HTERT RPE-1 (cell line): ENCODE measurements around the gene ITGAL.
"Not testable (repeated sequence)": the region's sequence is repeated elsewhere in the genome, so short reads cannot be mapped to it uniquely, and the experiment has no call there.

Source experiments
- in situ Hi-C: fragments of 300-500 bp; cut with MboI; formaldehyde crosslinking; loops from 4 replicates; pipeline ENCODE4 v1.14.3; 2020; ENCODE audit warnings: low sequenced_read_pairs

Gene ITGAL

DNA sequence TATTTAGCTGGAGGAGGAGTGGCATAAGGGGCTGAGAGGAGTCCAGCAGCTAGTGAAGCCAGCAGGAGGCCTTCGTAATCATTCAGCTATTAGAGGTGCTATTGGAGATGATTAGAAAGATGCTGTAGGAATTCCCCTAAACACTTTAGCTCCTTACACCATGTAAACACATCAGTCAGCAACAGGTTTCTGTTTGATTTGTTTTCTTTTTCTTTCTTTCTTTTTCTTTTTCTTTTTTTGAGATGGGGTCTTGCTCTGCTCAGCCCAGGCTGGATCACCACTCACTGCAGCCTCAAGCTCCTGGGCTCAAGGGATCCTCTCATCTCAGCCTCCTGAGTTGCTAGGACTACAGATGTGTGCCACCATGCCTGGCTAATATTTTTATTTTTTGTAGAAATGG is 16.2 kb upstream of the ITGAL start:
- in situ Hi-C loops, result no loop called here

GRCh38 chr16:30457256-30457655 is 15.3 kb upstream of the ITGAL start:
- in situ Hi-C loops, result no loop called here

DNA sequence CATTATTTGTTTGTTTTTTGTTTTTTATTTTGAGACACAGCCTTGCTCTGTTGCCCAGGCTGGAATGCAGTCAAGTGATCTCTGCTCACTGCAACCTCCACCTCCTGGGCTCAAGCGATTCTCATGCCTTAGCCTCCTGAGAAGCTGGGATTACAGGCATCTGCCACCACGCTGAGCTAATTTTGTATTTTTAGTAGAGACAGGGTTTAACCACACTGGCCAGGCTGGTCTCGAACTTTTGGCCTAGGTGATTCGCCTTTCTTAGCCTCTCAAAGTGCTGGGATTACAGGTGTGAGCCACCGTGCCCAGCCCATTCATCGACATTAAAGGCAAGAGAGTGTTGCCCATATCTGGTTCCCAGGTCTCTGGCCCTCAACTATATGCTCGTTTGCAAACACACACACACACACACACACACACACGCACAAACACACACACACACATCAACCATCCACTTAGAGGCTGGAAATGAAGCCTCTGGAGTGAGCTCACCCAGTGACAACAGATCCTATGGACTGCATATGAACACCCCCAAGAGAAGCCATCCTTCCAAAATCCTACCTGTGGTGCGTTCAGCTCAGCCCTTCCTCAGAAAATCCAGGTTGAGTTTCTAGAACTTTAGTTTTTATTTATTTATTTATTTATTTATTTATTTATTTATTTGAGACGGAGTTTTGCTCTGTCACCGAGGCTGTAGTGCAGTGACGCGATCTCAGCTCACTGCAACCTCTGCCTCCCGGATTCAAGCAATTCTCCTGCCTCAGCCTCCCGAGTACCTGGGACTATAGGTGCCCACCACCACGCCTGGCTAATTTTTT is 14.6 kb upstream of the ITGAL start:
- in situ Hi-C loops, result no loop called here

DNA sequence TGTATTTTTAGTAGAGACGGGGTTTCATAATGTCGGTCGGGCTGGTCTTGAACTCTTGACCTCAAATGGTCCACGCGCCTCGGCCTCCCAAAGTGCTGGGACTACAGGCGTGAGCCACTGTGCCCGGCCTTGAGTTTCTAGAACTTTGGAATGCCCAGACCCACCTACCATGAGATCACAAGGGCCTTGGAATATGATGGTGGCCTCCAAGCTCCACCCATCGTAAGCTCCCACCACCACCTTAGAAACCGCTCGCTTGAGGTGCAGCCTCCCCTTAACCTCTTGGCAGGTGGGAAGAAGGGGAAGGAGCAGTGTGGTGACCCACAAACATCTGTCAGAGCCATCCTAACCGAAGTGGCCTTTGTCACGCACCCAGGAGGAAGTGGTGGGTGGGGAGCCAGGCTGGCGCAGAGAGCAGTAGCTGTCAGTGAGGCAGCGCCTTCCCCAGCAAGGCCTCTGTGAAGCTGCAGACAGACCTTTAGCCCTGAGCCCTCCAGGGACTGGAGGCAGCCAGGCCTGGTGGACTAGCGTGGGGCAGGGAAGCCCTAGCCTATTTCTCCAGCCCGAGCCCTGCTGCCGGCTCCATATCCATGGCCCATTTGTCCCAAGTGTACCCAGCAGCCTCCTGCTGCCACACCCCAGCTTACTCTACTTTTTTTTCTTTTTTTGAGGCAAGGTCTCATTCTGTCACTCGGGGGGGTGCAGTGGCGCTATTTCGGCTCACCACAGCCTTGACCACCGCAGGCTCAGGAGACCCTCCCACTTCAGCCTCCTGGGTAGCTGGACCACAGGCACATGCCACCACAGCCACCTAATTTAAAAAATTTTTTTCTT is 13.8 kb upstream of the ITGAL start:
- in situ Hi-C loops, result no loop called here

GRCh38 chr16:30459456-30459855 is 13.1 kb upstream of the ITGAL start:
- in situ Hi-C loops, result no loop called here

DNA sequence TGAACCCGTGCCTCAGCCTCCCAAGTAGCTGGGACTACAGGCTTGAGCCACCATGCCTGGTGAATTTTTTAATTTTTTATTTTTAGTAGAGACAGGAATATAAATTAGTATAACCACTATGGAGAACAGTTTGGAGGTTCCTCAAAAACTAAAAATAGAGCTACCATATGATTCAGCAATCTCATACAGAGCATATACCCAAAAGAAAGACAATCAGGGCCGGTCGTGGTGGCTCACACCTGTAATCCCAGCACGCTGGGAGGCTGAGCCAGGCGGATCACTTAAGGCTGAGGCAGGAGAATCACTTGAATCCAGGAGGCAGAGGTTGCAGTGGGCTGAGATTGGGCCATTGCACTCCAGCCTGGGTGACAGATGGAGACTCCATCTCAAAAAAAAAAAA is 11.1 kb upstream of the ITGAL start:
- in situ Hi-C loops, result not testable (repeated sequence)

- in situ Hi-C loops, result no loop called here
Observed at GRCh38 chr16:30464078-30464477, 8.5 kb upstream of the ITGAL start.

DNA sequence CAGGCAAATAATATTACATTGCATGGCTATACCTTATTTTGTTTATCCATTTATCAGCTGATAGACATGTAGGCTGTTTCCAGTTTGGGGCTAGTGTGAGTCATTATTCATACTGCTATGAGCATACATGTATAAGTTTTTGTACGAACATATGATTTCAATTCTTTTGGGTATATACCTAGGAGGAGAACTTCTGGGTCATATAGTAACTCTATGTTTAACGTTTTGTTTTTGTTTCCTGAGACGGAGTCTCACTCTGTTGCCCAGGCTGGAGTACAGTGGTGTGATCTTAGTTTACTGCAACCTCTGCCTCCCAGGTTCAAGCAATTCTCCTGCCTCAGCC is 2.4 kb upstream of the ITGAL start:
- in situ Hi-C loops, result no loop called here

DNA sequence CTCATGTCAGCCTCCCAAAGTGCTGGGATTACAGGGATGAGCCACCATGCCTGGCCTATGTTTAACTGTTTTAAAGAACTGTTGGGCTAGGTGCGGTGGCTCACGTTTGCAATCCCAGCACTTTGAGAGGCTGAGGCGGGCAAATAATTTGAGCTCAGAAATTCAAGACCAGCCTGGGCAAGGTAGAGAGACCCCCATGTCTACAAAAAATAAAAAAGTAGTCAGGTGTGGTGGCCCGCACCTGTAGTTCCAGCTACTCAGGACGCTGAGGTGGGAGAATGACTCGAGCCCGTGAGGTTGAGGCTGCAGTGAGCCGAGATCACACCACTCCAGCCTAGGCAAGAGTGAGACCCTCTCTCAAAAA is 1.9 kb upstream of the ITGAL start:
- in situ Hi-C loops, result no loop called here

- in situ Hi-C loops, result no loop called here
Observed at GRCh38 chr16:30473231-30474073, 910 bp downstream of the ITGAL start.

DNA sequence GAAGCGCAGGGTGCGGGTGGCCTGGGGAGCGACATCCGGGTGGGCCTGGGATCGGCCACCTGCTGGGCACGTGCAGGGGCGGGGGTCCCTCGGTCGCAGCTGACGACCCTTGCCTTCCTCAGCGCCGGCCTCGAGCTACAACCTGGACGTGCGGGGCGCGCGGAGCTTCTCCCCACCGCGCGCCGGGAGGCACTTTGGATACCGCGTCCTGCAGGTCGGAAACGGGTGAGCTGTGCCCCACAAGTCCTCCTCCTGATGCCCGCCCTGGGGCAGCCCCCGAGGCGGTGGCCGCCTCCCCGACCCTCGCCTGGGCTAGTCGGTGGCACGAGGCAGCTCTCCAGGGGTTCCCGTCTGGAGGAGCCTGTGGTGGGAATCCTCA is 1.5 kb downstream of the ITGAL start:
- in situ Hi-C loops, result no loop called here

GRCh38 chr16:30474684-30475083 is 2.1 kb downstream of the ITGAL start:
- in situ Hi-C loops, result no loop called here

DNA sequence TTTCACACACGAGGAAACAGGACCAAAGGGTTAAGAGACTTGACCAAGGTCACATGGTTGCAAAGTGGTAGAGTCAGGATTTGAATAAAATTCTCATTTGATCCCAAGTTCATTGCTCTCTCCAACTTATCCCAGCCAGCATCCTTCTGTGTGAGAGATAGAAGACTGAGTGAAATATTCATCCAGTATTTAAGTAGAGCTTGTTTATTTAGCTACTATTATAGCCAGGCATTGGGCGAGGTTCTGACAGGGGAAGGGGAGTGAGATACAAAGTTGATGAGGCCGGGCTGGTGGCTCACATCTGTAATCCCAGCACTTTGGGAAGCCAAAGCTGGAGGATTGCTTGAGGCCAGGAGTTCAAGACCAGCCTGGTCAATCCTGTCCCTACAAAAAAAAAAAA is 4.4 kb downstream of the ITGAL start:
- in situ Hi-C loops, result no loop called here

DNA sequence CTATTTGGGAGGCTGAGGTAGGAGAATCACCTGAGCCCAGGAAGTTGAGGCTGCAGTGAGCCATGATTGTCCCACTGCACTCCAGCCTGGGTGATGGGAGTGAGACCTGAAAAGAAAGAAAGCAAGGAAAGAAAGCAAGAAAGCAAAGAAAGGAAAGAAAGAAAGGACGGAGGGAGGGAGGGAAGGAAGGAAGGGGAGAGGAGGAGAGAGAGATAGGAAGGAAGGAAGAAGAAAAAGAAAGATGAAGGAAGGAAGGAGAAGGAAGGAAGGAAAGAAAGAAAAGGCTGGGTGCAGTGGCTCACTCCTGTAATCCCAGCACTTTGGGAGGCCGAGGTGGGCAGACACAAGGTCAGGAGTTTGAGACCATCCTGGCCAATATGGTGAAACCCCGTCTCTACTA is 5.2 kb downstream of the ITGAL start:
- in situ Hi-C loops, result not testable (repeated sequence)

DNA sequence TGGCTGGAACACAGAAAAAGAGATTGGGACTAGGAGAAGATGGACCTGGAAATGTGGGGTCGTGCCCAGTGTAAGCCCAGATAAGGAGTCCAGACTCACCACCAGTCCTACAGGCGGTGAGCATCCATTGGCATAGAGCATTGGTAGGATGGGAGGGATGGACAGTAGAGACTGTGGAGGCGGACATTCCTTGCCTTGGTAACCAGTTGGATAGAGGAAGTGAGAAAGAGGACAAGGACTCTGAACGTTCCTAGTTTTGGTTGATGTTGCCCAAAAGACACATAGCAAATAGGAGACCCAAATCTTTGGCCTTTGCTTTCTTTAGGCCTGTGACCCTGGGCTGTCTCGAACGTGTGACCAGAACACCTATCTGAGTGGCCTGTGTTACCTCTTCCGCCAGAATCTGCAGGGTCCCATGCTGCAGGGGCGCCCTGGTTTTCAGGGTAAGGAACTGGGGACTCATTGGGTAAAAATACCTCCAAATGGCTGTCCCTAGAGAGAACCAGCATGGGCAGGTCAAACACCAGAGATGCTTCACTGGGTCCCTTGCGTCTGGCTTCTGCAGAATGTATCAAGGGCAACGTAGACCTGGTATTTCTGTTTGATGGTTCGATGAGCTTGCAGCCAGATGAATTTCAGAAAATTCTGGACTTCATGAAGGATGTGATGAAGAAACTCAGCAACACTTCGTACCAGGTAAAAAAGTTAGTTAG is 6.4 kb downstream of the ITGAL start:
- in situ Hi-C loops, result no loop called here

- in situ Hi-C loops, result no loop called here
Observed at GRCh38 chr16:30481381-30481780, 8.8 kb downstream of the ITGAL start.

DNA sequence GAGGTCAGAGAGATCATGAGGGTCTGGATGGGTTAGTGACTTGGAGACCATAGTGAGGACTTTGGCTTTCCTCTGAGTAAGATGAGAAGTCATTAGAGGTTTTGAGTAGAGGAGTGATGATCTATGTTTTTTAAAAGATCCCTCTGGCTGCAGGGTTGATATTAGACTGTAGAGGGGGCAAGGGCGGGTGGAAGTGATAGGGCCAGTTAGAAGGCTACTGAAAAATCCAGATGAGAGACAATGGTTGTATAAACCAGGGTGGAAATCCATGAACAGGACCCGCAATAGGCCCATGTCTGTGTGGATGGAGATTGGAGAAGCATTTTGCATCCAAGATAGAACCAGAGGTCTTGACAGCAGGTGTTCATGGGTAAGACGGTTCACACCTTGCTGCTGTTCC is 9.8 kb downstream of the ITGAL start:
- in situ Hi-C loops, result no loop called here

- in situ Hi-C loops, result no loop called here
Observed at GRCh38 chr16:30484887-30485286, 12.3 kb downstream of the ITGAL start.

DNA sequence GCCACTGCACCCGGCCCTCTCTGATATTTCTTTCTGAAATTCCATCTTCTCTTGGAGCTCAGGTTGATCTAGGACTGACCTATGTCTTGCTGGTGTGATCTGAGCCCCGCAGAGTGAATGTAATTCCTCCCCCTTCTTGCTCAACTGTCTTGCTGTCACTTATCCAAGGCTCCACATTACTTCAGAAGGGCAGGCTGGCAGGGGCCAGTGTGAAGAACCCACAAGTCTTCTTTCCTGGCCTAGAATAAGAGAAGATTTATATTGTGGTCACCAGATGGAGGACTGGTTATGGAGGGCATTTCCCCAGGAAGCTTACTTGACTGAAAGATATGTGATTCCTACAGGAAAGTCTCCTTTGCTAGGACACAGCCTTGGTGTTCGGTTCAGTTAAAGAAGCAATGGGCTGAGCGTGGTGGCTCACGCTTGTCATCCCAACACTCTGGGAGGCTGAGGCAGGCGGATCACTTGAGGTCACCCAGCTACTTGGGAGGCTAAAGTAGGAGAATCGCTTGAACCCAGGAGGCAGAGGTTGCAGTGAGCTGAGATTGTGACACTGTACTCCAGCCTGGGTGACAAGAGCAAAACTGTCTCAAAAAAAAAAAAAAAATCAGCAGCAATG is 13.4 kb downstream of the ITGAL start:
- in situ Hi-C loops, result no loop called here

DNA sequence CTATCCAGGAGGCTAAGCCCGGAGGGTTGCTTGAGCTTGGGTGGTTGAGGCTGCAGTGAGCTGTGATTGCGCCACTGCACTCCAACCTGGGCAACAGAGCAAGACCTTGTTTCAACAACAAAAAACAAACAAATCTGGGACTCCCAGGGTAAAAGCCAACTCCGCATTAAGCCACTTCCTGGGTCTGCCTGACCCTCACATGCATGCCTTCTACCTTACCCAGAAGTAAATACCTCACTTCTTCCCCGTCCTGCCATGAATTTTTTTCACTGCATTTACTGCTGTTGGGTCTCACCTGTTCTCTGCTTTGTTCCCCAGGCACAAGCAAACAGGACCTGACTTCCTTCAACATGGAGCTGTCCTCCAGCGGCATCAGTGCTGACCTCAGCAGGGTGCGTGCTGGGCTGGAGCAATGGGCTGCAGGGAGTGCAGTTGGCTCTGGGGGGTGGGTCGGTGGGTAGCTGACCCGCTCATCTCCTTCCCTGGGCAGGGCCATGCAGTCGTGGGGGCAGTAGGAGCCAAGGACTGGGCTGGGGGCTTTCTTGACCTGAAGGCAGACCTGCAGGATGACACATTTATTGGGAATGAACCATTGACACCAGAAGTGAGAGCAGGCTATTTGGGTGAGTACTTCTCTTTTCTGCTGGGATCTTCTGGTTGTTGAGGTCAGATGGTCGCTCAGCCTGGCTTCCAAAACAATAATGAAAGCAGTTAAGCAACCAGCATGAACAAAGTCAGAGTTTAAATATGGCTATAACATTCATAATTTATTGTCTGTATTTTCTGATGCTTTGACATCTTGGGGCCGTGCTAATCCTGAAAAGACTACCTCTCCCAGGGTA is 16.4 kb downstream of the ITGAL start:
- in situ Hi-C loops, result no loop called here
